Inflammatory macrophage (primary cell): ENCODE data around the gene DNAAF1.
"Not testable (repeated sequence)": the region's sequence is repeated elsewhere in the genome, so short reads cannot be mapped to it uniquely, and the experiment has no call there.

Experiments used
- DNase-seq, 2 donors: peaks; one replicate each; pipeline ENCODE4 v3.0.0-alpha.2; 2020 to 2022

Gene DNAAF1

GRCh38 chr16:84184775-84185174 lies 39.7 kb downstream of the DNAAF1 start:
- DNase-seq, result no peak

GRCh38 chr16:84186685-84187437 lies 41.8 kb downstream of the DNAAF1 start, which contains the start of gene TAF1C:
TAF1C (minus strand) TSS chr16:84187057; CDS start chr16:84184988, 2,069 bp downstream.
- DNase-seq, result peak; percentile 98

DNA sequence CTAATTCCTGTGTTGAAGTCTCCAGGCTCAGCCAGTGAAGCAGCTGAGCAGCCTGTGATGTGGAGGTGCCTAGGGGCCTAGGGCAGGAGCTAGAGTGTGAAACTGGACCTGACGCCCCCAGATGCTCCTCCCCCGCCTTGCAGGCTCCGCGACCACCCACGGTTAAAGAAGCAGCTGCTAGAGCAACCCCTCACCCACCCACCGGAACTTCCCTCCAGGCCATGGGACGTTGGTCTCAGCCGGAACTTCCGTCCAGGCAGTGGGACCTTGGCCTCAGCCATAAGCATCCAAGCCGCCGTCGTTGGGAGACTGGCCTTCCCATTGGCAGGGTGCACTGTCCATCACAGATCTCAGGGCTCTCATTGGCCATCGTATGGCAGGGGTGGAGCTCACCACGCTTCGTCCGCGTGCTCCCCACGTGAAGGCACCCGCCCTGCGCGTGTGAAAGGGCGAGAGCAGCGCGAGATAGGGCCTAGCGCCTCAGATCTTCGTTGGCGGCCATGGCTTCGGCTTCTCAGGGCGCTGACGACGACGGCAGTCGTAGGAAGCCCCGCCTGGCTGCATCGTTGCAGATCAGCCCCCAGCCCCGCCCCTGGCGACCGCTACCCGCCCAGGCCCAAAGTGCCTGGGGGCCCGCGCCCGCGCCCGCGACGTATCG lies 45.8 kb downstream of the DNAAF1 start, which contains the start of gene ADAD2:
Gene ADAD2, plus strand, starts transcription at position 427 of the 658 bp plus-strand sequence. Its CDS starts 74 bp downstream, at position 501.
- DNase-seq, result no peak

GRCh38 chr16:84191466-84191865 lies 46.4 kb downstream of the DNAAF1 start:
- no peak for DNase-seq

DNA sequence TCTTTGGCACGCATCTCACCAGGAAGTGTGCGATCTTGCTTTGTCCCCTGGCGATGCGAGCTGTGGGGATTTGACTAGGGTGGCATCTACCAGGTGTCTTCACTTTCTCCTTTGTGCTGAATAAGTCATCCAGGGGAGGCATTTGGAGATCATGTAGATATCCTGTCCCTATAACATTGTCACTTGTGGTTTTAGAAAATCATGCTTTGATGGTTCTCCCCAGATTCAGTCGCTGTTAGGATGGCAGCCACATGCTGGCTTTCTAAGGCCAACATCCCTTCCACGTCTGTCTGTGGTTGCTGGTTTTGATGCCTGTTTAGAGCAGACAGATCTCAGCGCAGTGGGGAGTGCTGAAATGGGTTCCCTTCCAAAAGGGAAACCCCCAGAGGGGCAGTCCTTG lies 48.4 kb downstream of the DNAAF1 start:
- DNase-seq, result no peak

- no peak for DNase-seq
Measured at GRCh38 chr16:84194018-84194417, 48.9 kb downstream of the DNAAF1 start.

DNA sequence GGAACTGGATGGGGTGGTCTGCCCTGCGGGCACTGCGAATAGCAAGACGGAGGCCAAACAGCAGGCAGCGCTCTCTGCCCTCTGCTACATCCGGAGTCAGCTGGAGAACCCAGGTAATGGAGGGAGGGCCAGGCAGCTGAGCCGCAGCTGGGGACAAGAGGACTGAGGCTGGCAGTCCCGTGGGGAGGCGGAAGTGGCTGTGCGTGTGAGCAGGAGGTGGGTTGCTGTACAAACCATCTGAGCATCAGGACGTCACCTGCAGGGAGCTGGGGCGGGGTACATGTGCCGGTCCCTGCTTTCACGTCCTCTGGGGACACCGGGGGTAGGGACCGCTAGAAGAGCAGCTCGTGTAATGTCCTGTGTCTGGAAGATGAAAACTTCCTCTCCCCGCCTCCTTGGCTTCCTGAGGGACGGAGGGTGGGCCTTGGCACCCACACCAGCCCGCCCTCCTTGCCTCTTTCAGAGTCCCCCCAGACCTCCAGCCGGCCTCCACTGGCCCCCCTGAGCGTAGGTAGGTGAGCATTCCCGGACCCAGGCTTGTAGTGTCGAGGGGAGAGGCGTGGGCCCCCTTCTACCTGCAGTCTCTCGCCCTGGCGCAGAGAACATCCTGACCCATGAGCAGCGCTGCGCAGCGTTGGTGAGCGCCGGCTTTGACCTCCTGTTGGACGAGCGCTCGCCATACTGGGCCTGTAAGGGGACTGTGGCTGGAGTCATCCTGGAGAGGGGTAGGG lies 49.5 kb downstream of the DNAAF1 start:
- DNase-seq, result peak in 1 of 2 donors; percentile 23

- DNase-seq, result no peak
Measured at GRCh38 chr16:84195201-84196093, 50.3 kb downstream of the DNAAF1 start.

DNA sequence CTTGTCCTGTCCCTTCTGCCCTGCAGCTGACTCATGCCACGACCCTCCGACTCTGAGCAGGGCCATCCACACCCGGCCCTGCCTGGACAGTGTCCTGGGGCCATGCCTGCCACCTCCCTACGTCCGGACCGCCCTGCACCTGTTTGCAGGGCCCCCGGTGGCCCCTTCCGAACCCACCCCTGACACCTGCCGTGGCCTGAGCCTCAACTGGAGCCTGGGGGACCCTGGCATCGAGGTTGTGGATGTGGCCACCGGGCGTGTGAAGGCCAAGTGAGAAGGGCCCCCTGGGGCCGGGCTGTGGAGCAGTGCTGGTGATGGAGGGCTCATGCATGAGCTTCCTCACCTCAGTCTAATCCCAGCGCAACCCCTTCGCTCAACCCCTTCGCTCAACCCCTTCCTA lies 51.0 kb downstream of the DNAAF1 start:
- DNase-seq, result no peak

- no peak for DNase-seq
Measured at GRCh38 chr16:84196727-84197394, 51.8 kb downstream of the DNAAF1 start.

GRCh38 chr16:84197466-84198128 lies 52.5 kb downstream of the DNAAF1 start:
- DNase-seq, result no peak

GRCh38 chr16:84198401-84198800 lies 53.3 kb downstream of the DNAAF1 start:
- no peak for DNase-seq

DNA sequence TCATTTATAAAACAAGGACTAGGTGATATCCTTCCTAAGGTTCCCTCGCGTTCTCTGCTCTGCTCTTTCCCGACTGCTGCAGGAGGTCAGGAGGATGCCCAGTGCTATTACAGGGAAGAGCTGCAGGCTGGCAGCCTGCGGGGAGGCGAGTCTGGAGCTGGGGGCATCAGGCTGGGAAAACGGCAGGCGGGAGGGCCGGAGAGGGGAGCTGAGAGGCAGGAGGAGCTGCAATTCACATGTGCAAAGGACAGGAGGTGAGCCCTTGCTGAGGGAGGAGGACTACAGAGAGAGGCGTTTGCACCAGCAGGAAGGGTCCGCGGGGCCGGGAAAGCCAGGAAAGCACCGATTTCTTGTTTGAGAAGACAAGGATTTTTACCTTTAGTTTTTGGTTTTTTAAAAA lies 54.0 kb downstream of the DNAAF1 start:
- DNase-seq, result no peak

DNA sequence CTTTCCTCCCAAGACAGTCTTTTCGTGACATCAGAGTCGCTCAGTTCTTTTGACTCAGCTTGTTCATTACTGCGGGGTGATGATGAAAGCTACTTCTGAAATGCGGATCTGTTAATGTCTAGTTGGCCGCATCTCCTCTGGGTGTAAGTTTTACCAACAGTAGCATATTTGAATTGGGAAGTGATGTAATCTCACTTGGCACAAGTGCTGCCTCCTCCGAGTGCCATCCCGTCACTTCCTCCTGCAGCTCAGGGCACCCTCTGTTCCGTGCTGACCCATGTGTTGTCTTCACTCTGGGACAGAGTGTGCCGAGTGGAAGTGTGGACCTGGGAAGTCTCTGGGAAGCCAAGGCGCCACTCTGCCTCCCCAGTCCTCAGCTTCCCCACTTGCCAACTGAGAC lies 54.8 kb downstream of the DNAAF1 start:
- peak; percentile 87 to 96 for DNase-seq

DNA sequence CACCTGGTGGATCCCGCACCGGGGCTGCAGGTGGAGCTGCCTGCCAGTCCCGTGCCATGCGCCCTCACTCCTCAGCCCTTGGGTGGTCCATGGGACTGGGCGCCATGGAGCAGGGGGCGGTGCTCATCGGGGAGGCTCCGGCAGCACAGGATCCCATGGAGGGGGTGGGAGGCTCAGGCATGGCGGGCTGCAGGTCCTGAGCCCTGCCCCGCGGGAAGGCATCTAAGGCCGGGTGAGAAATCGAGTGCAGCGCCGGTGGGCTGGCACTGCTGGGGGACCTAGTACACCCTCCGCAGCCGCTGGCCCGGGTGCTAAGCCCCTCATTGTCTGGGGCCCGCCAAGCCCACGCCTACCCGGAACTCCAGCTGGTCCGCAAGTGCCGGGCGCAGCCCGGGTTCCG lies 59.4 kb downstream of the DNAAF1 start:
- DNase-seq, result not testable (repeated sequence)

GRCh38 chr16:84205123-84205522 lies 60.0 kb downstream of the DNAAF1 start:
- DNase-seq, result not testable (repeated sequence)

- DNase-seq, result no peak
Measured at GRCh38 chr16:84205976-84206691, 61.0 kb downstream of the DNAAF1 start.

GRCh38 chr16:84207251-84207650 lies 62.1 kb downstream of the DNAAF1 start:
- DNase-seq, result no peak

DNA sequence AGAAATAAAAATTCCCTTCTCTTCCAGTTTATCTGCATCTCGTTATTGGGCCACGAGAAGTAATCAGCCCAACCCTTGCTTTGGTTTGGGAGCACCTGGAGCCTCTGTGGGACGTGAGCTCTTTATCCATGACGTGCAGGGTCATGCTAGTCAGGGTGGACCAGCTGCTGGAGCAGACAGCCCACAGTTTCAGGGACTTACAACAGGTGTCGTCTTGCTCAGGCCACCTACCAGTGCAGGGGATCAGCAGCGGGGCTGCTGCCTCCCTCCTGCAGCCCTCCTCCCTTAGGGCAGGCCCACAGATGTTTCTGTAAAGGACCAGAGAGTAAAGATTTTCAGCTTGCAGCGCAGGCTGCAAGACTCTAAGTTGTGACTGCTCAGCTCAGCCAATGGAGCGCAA lies 62.8 kb downstream of the DNAAF1 start:
- no peak for DNase-seq

DNA sequence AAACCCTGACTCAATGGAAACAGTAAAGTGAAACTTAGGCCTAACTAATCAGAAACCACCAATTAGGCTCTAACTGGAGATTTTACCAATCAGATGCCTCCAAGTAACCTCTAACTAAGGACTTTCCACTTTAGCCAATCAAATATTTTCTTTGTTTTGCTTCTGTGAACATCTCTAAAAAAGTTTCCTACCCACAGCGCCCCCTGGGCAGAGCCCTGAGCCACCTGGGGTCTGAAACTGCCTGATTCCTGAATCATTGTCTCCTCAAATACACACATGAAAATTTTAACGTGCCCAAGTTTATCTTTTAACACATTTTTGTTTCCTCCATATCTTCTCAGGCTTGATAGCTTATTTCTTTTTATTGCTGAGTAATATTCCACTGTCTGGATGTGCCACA lies 64.9 kb downstream of the DNAAF1 start:
- DNase-seq, result no peak
